GM12878 (cell line): ENCODE results near the gene NFATC3. TPM values are rescaled to one million over a fixed set of nuclear protein-coding genes. Genes with fewer than 3 reads are reported as not detected.
A peak's percentile ranks its signal among the peaks of the same experiment; 100 is the strongest.

Experiments used
- ATAC-seq: fragments of 200-7000 bp; cut with Tn5 transposase; 3 replicates; pipeline ENCODE4 v1.9.1; 2020; ENCODE audit warnings: mild to moderate bottlenecking, moderate library complexity
- BruUV-seq: library from RNA; stranded (reverse); fragments of 400-500 nt; replicated peaks from 2 replicates; lab custom pipeline; 2021; lab: Mats Ljungman, UMichigan
- CTCF ChIA-PET: fragments of 300-600 bp; sonication (Branson Sonifier 250); formaldehyde crosslinking; extraction: SDS; loops from one replicate; lab custom pipeline; 2021; ENCODE audit warnings: inconsistent platforms; lab: Yijun Ruan, JAX
- POLR2A ChIA-PET: fragments of 350-600 bp; formaldehyde crosslinking; extraction: SDS; loops from one replicate; lab custom pipeline; 2021; ENCODE audit warnings: inconsistent platforms; lab: Charles Lee
- RAD21 ChIA-PET: fragments of 300-600 bp; sonication (Branson Sonifier 250); formaldehyde crosslinking; loops from one replicate; lab custom pipeline; 2023; ENCODE audit warnings: antibody characterized with exemption; ENCODE audit not compliant: unreplicated experiment; lab: Charles Lee
- SMC1A ChIA-PET: fragments of 300-600 bp; sonication (Branson Sonifier 250); formaldehyde crosslinking; loops from one replicate; lab custom pipeline; 2023; ENCODE audit not compliant: unreplicated experiment, uncharacterized antibody; lab: Charles Lee
- DNase-seq: peaks from one replicate; pipeline ENCODE4 v3.0.0-alpha.2; 2011; ENCODE audit warnings: low read depth, low spot score
- FAIRE-seq: peaks from 3 replicates; lab custom pipeline; 2011; peaks lifted over from hg19 to GRCh38; lab: Jason Lieb, UNC
- H2AFZ ChIP-seq: 2 replicates; pipeline ENCODE4 v1.6.0; 2011; ENCODE audit warnings: low read depth, low read length, control low read depth; ENCODE audit not compliant: control insufficient read depth
- H3K27ac ChIP-seq: 2 replicates; pipeline ENCODE4 v1.5.1; 2011; ENCODE audit warnings: control low read depth; ENCODE audit not compliant: control insufficient read depth, insufficient read depth
- H3K27me3 ChIP-seq, 2 experiments: replicated peaks in 1 of 2; 2 replicates each; pipeline versions ENCODE4 v1.6.0 to v1.6.1; 2011; ENCODE audit warnings: low read length in 1 of 2; ENCODE audit not compliant: control insufficient read depth in 2 of 2, insufficient read depth in 2 of 2
- H3K36me3 ChIP-seq, 2 experiments: 2 replicates each; pipeline ENCODE4 v1.5.1; 2011; ENCODE audit warnings: low read length in 1 of 2; ENCODE audit not compliant: control insufficient read depth in 2 of 2, insufficient read depth in 2 of 2
- H3K4me1 ChIP-seq: 2 replicates; pipeline ENCODE4 v1.6.1; 2011; ENCODE audit warnings: mild to moderate bottlenecking, low read length, moderate library complexity, mixed read lengths; ENCODE audit not compliant: control insufficient read depth, insufficient read depth
- H3K4me2 ChIP-seq: 2 replicates; pipeline ENCODE4 v1.6.0; 2011; ENCODE audit warnings: control low read depth; ENCODE audit not compliant: control insufficient read depth, insufficient read depth
- H3K4me3 ChIP-seq: fragments of 200-600 bp; sonication (generic); 2 replicates; pipeline ENCODE4 v1.5.1; 2016
- H3K79me2 ChIP-seq: 2 replicates; pipeline ENCODE4 v1.6.0; 2011; ENCODE audit warnings: low read length; ENCODE audit not compliant: control insufficient read depth, insufficient read depth
- H3K9ac ChIP-seq: 2 replicates; pipeline ENCODE4 v1.8.0; 2011; ENCODE audit warnings: low read length, control low read depth, mixed read lengths; ENCODE audit not compliant: control insufficient read depth, insufficient read depth
- H3K9me3 ChIP-seq: replicated peaks from 3 replicates; pipeline ENCODE4 v1.5.1; 2011; ENCODE audit warnings: mild to moderate bottlenecking, low read length; ENCODE audit not compliant: control insufficient read depth, insufficient read depth
- H4K20me1 ChIP-seq: 2 replicates; pipeline ENCODE4 v1.6.0; 2011; ENCODE audit not compliant: control insufficient read depth, insufficient read depth
- CHD2 ChIP-seq: IDR thresholded peaks from 2 replicates; pipeline ENCODE4 v1.6.1; 2011; ENCODE audit warnings: low read depth, low read length, improper control_type of control experiment, borderline replicate concordance
- JUND ChIP-seq: IDR thresholded peaks from 2 replicates; pipeline ENCODE4 v1.6.1; 2012; ENCODE audit warnings: low read depth, mild to moderate bottlenecking, low read length, improper control_type of control experiment, moderate library complexity
- NR2C1 ChIP-seq: fragments of 450-650 bp; IDR thresholded peaks from 2 replicates; pipeline ENCODE4 v1.6.1; 2017; ENCODE audit warnings: antibody characterized with exemption, mild to moderate bottlenecking, moderate library complexity
- PAX5 ChIP-seq: IDR thresholded peaks from 2 replicates; pipeline ENCODE4 v1.6.1; 2011; ENCODE audit warnings: low read depth, low read length, borderline replicate concordance
- STAT1 ChIP-seq: fragments of 450-650 bp; conservative IDR thresholded peaks from 2 replicates; pipeline ENCODE4 v1.6.1; 2014; ENCODE audit warnings: antibody characterized with exemption, mild to moderate bottlenecking
- TCF7 ChIP-seq: IDR thresholded peaks from 2 replicates; pipeline ENCODE4 v1.6.1; 2014; ENCODE audit warnings: antibody characterized with exemption, borderline replicate concordance
- WGBS: methylation state at CpG from one replicate; pipeline ENCODE4 v1.1.6; 2016; ENCODE audit warnings: low lambda C conversion rate; ENCODE audit not compliant: insufficient replicate concordance, insufficient coverage; ENCODE audit errors: missing lambda C conversion rate; 5-methylcytosine and 5-hydroxymethylcytosine counted together
- in situ Hi-C: fragments of 300-500 bp; cut with MboI; formaldehyde crosslinking; loops from 9 replicates; pipeline ENCODE4 v1.14.3; 2018; ENCODE audit warnings: mixed read lengths
- intact Hi-C: fragments of 100-400 bp; cut with micrococcal nuclease; formaldehyde crosslinking; loops from one replicate; pipeline ENCODE4 v1.14.2; 2022; ENCODE audit not compliant: unreplicated experiment
- polyA plus RNA-seq, 11 experiments: library from polyadenylated mRNA; depleted of rRNA in 4 of 11; unstranded in 6 of 11; stranded (reverse) in 5 of 11; fragments of >200 nt; fragmentation: Nextera tagmentation in 4 of 11; fragmentation: Illumina TruSeq in 1 of 11; extraction: Ambion mirVana in 4 of 11; extraction: Trizol in 1 of 11; gene quantifications; 1 replicate in 1 of 11; 2 replicates in 10 of 11; pipeline versions ENCODE4 v1.2.1 to v1.2.3, GENCODE V29; 2011 to 2016; ENCODE audit warnings: inconsistent platforms in 2 of 11, missing spikeins in 2 of 11, low read depth in 1 of 11
- total RNA-seq, 4 experiments: library from RNA; depleted of rRNA in 3 of 4; stranded (reverse); fragments of >200 nt in 3 of 4; fragmentation: Illumina TruSeq in 1 of 4; extraction: Trizol in 1 of 4; gene quantifications; 2 replicates each; pipeline versions ENCODE4 v1.2.1 to v1.2.3, GENCODE V29; 2013 to 2021
- TF ChIP-seq, protein P1 (sequence below): fragments of 450-650 bp; formaldehyde crosslinking; IDR thresholded peaks from 2 replicates; pipeline ENCODE4 v1.4.0; 2022; ENCODE audit warnings: mild to moderate bottlenecking, moderate library complexity
- TF ChIP-seq, protein P2 (sequence below): IDR thresholded peaks from 2 replicates; pipeline ENCODE4 v1.6.1; 2011; ENCODE audit warnings: low read depth, low read length, improper control_type of control experiment, borderline replicate concordance
- TF ChIP-seq, protein P3 (sequence below): fragments of 450-650 bp; IDR thresholded peaks from 2 replicates; pipeline ENCODE4 v1.6.1; 2017; ENCODE audit warnings: antibody characterized with exemption, mild to moderate bottlenecking, moderate library complexity

NFATC3 gene
- total and polyA plus RNA-seq, 10 of the 15 experiments (the other 5 are each of a cell fraction or from before 2014, with no cell fraction given): 4.2 to 37.6 (median 24.9) TPM

DNA sequence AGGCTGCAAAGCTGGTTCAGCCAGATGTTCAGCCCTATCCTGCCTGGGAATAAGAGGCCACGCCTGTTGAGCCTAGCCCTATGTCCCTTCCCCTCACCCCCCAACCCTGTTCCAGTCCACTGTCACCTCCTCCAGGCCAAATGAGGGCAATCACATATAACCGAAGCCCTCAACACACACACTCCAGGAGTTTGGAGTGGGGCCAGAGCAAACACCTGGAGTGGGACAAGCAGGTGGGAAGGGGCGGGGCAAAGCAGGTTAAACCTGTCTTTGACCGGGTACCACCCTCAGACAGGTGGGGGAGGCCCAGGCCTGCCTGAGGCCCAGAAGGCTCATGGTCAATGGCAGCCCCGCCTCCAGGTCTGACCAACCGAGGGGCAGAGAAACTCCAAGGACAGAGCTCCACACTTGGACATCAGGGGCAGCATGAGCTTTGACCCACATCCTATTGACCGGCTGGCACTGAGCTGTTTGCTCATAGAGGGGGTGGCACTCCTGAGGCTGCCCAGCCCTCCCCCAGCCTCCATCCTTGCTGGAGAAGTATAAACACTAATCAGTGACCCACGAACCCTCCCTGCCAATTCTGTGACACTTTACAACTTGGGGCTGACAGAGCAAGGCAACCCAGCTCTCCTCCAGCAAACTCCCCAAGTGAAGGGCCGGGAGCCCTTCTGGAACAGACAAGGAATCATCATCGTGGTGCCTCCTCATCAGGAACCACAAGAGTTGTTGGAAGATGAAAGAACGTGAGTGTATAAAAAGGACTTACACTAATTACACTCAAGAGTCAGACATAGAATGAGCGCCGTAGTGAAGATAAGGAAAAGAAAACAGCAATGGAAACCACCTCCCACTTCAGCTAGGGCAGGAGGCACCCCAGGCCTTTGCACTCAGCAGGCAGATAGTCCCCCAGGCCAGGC lies 149.3 kb downstream of the NFATC3 start (continued):
- TF ChIP-seq, protein P1, sequence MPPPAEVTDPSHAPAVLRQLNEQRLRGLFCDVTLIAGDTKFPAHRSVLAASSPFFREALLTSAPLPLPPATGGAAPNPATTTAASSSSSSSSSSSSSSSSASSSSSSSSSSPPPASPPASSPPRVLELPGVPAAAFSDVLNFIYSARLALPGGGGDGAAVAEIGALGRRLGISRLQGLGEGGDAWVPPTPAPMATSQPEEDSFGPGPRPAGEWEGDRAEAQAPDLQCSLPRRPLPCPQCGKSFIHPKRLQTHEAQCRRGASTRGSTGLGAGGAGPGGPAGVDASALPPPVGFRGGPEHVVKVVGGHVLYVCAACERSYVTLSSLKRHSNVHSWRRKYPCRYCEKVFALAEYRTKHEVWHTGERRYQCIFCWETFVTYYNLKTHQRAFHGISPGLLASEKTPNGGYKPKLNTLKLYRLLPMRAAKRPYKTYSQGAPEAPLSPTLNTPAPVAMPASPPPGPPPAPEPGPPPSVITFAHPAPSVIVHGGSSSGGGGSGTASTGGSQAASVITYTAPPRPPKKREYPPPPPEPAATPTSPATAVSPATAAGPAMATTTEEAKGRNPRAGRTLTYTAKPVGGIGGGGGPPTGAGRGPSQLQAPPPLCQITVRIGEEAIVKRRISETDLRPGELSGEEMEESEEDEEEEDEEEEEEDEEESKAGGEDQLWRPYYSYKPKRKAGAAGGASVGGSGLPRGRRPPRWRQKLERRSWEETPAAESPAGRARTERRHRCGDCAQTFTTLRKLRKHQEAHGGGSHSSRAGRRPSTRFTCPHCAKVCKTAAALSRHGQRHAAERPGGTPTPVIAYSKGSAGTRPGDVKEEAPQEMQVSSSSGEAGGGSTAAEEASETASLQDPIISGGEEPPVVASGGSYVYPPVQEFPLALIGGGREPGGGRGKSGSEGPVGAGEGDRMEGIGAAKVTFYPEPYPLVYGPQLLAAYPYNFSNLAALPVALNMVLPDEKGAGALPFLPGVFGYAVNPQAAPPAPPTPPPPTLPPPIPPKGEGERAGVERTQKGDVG (CRISPR knock-in tag): no peak
- TF ChIP-seq TCF7 (no peak), STAT1 (no peak), JUND (no peak)
- TF ChIP-seq, all 136 proteins: peak for 0

DNA sequence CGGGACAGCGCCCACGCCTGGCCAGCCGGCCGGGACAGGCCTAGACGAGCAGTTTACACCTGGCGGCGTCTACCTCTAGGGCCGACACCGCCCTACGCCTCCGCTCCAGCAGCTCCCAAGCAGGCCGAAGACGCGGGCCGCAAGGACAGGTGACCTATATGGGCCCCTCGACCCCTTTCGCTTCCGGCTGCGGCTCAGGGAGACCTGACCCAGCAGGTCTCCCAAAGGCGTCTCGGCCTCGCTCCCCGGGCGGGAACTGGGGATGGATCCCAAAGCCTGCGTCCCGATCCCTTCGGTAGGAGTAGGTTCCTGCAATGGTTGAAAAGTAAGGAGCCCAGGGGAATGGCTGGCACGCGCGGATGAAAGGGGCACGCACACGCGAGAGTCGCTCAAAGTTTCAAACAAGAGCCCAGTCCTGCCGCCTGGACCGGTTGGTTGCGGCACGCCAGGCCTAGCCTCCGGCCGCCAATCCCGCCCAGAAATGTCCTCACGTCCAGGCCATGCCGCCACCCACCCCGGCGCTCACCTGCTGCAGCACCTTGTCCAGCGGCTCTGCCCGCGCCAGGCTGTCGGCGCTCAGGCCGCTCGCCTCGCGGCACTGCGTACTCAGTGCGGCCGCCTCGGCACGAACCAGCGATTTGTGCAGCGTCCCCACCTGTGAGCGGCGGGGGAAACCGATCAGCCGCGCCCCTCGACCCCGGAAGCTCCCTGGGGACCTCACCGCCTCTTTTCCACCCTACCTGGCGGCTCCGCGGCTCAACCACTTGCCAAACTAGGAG lies 150.1 kb downstream of the NFATC3 start:
- Histone ChIP-seq H3K79me2 (no peaks in the 10 kb centered on the region), H3K27me3 (no peaks in the 10 kb centered on the region), H3K4me3 (no peak overlapping the region; the same call in 1 of the 2 replicates), H3K9ac (no peak overlapping the region), H3K9me3 (no peaks in the 10 kb centered on the region), H3K4me2 (peak overlapping the region; percentile 98; the same call in 1 of the 2 replicates), H2AFZ (no peak overlapping the region), H3K4me1 (peaks cover 11% of the 10 kb centered on the region), H3K36me3 (peaks cover 1 to 2% of the 10 kb centered on the region in 2 experiments; a peak in 1 of 4 replicates), H4K20me1 (no peaks in the 10 kb centered on the region), H3K27ac (no peak overlapping the region)
- ChIA-PET POLR2A (interaction anchor here (0.6 to 1.0 kb wide), 3 partner anchors 9 to 488 kb away, joined by 3 to 4 read pairs (median 3); no protein-coding TSS in a partner anchor), SMC1A (no interaction called here), RAD21 (no interaction called here), CTCF (interaction anchor here (1.1 kb wide), 1 partner anchor 26 kb away, joined by 4 read pairs; no protein-coding TSS in a partner anchor)
- DNase-seq (no peak), ATAC-seq (no peak), FAIRE-seq (no peak)
- BruUV-seq: no TSS peak
- intact Hi-C loops: no loop called here
- in situ Hi-C loops: no loop called here
- WGBS: 85% methylated on average over 65 of the region's 73 CpGs
- TF ChIP-seq PAX5 (no peak), CHD2 (no peak), TCF7 (no peak), NR2C1 (no peak)
- TF ChIP-seq, protein P2, sequence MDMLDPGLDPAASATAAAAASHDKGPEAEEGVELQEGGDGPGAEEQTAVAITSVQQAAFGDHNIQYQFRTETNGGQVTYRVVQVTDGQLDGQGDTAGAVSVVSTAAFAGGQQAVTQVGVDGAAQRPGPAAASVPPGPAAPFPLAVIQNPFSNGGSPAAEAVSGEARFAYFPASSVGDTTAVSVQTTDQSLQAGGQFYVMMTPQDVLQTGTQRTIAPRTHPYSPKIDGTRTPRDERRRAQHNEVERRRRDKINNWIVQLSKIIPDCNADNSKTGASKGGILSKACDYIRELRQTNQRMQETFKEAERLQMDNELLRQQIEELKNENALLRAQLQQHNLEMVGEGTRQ: no peak
- TF ChIP-seq, protein P3, sequence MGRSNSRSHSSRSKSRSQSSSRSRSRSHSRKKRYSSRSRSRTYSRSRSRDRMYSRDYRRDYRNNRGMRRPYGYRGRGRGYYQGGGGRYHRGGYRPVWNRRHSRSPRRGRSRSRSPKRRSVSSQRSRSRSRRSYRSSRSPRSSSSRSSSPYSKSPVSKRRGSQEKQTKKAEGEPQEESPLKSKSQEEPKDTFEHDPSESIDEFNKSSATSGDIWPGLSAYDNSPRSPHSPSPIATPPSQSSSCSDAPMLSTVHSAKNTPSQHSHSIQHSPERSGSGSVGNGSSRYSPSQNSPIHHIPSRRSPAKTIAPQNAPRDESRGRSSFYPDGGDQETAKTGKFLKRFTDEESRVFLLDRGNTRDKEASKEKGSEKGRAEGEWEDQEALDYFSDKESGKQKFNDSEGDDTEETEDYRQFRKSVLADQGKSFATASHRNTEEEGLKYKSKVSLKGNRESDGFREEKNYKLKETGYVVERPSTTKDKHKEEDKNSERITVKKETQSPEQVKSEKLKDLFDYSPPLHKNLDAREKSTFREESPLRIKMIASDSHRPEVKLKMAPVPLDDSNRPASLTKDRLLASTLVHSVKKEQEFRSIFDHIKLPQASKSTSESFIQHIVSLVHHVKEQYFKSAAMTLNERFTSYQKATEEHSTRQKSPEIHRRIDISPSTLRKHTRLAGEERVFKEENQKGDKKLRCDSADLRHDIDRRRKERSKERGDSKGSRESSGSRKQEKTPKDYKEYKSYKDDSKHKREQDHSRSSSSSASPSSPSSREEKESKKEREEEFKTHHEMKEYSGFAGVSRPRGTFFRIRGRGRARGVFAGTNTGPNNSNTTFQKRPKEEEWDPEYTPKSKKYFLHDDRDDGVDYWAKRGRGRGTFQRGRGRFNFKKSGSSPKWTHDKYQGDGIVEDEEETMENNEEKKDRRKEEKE: no peak
